ENCODE results near the gene ST6GALNAC3. TPM values are rescaled to one million over a fixed set of nuclear protein-coding genes. Genes with fewer than 3 reads are reported as not detected.

Gene ST6GALNAC3
- total RNA-seq, 1 donor from 2014 or later, result 7.3 TPM

GRCh38 chr1:76247261-76247852 is 172.8 kb downstream of the ST6GALNAC3 start:
- Mint-ChIP-seq H3K27me3 (ENCODE audit: unreplicated experiment) (no peaks in the 10 kb centered on the region), H3K4me3 (ENCODE audit: unreplicated experiment) (no peak overlapping the region), H3K27ac (ENCODE audit: unreplicated experiment) (no peak overlapping the region), H3K36me3 (ENCODE audit: unreplicated experiment) (no peaks in the 10 kb centered on the region), H3K4me1 (ENCODE audit: unreplicated experiment) (peaks cover 8% of the 10 kb centered on the region), H3K9me3 (ENCODE audit: unreplicated experiment) (peaks cover 26% of the 10 kb centered on the region)
- no peak for DNase-seq (ENCODE audit: extremely low spot score, unreplicated experiment)
- TF ChIP-seq CTCF (IDR thresholded peaks at IDR 0.05), result no peak

- no peak for TF ChIP-seq CTCF (IDR thresholded peaks at IDR 0.05)
- no peaks in the 10 kb centered on the region for H3K36me3 Mint-ChIP-seq (ENCODE audit: unreplicated experiment)
- peaks cover 36% of the 10 kb centered on the region for H3K4me1 Mint-ChIP-seq (ENCODE audit: unreplicated experiment)
- no peak overlapping the region for H3K4me3 Mint-ChIP-seq (ENCODE audit: unreplicated experiment)
- no peak overlapping the region for H3K27ac Mint-ChIP-seq (ENCODE audit: unreplicated experiment)
- no peaks in the 10 kb centered on the region for H3K27me3 Mint-ChIP-seq (ENCODE audit: unreplicated experiment)
- DNase-seq (ENCODE audit: extremely low spot score, unreplicated experiment), result no peak
- H3K9me3 Mint-ChIP-seq (ENCODE audit: unreplicated experiment), result peaks cover 10% of the 10 kb centered on the region
These were observed 175.7 kb downstream of the ST6GALNAC3 start for GRCh38 chr1:76250271-76250670.

- no peak for TF ChIP-seq CTCF (IDR thresholded peaks at IDR 0.05)
- Mint-ChIP-seq H3K27ac (ENCODE audit: unreplicated experiment) (peak overlapping the region; percentile 82), H3K36me3 (ENCODE audit: unreplicated experiment) (no peaks in the 10 kb centered on the region), H3K27me3 (ENCODE audit: unreplicated experiment) (no peaks in the 10 kb centered on the region), H3K4me1 (ENCODE audit: unreplicated experiment) (peaks cover 48% of the 10 kb centered on the region), H3K4me3 (ENCODE audit: unreplicated experiment) (no peak overlapping the region), H3K9me3 (ENCODE audit: unreplicated experiment) (peaks cover 10% of the 10 kb centered on the region)
- no peak for DNase-seq (ENCODE audit: extremely low spot score, unreplicated experiment)
These were observed 177.9 kb downstream of the ST6GALNAC3 start for GRCh38 chr1:76252431-76252830.

GRCh38 chr1:76254104-76255030 is 179.8 kb downstream of the ST6GALNAC3 start:
- Mint-ChIP-seq H3K9me3 (ENCODE audit: unreplicated experiment) (peaks cover 6% of the 10 kb centered on the region), H3K4me1 (ENCODE audit: unreplicated experiment) (peaks cover 57% of the 10 kb centered on the region), H3K27me3 (ENCODE audit: unreplicated experiment) (no peaks in the 10 kb centered on the region), H3K27ac (ENCODE audit: unreplicated experiment) (peak overlapping the region; percentile 82), H3K4me3 (ENCODE audit: unreplicated experiment) (peak overlapping the region; percentile 4), H3K36me3 (ENCODE audit: unreplicated experiment) (no peaks in the 10 kb centered on the region)
- DNase-seq (ENCODE audit: extremely low spot score, unreplicated experiment), result no peak
- TF ChIP-seq CTCF (IDR thresholded peaks at IDR 0.05), result no peak
